Trophoblast cell (in vitro differentiated cells and primary cell): Measurements from ENCODE around the gene ARL16.
A peak's percentile ranks its signal among the peaks of the same experiment; 100 is the strongest.

Experiments
- DNase-seq, 2 donors: peaks; one replicate each; pipeline ENCODE4 v3.0.0-alpha.2; 2016
- H2AFZ ChIP-seq: 2 replicates; pipeline ENCODE4 v1.6.1; 2013; ENCODE audit warnings: low read length, moderate library complexity, mild to moderate bottlenecking; ENCODE audit not compliant: insufficient read depth, poor library complexity
- H2AK5ac ChIP-seq: 2 replicates; pipeline ENCODE4 v1.6.1; 2013; ENCODE audit warnings: mild to moderate bottlenecking, low read length
- H2BK120ac ChIP-seq: 2 replicates; pipeline ENCODE4 v1.6.1; 2013; ENCODE audit warnings: low read length, mild to moderate bottlenecking, moderate library complexity; ENCODE audit not compliant: insufficient read depth, poor library complexity
- H2BK12ac ChIP-seq: 2 replicates; pipeline ENCODE4 v1.6.1; 2013; ENCODE audit warnings: mild to moderate bottlenecking, low read length, moderate library complexity
- H2BK5ac ChIP-seq: 2 replicates; pipeline ENCODE4 v1.6.1; 2013; ENCODE audit warnings: low read length, low read depth, moderate library complexity, mild to moderate bottlenecking; ENCODE audit not compliant: poor library complexity
- H3K14ac ChIP-seq: 2 replicates; pipeline ENCODE4 v1.6.1; 2013; ENCODE audit warnings: mild to moderate bottlenecking, low read length
- H3K18ac ChIP-seq: 2 replicates; pipeline ENCODE4 v1.6.1; 2013; ENCODE audit warnings: mild to moderate bottlenecking, low read length
- H3K23ac ChIP-seq: 2 replicates; pipeline ENCODE4 v1.6.1; 2013; ENCODE audit warnings: low read length
- H3K27ac ChIP-seq: 2 replicates; pipeline ENCODE4 v1.5.1; 2013; ENCODE audit warnings: low read depth, mild to moderate bottlenecking, inconsistent platforms, low read length, moderate library complexity
- H3K27me3 ChIP-seq: 2 replicates; pipeline ENCODE4 v1.6.1; 2013; ENCODE audit warnings: inconsistent platforms, mild to moderate bottlenecking, low read length, moderate library complexity; ENCODE audit not compliant: insufficient read depth
- H3K36me3 ChIP-seq, 2 experiments: 1 replicate in 1 of 2; 2 replicates in 1 of 2; pipeline ENCODE4 v1.6.1; 2013; ENCODE audit warnings: low read length in 2 of 2, mild to moderate bottlenecking in 2 of 2, moderate library complexity in 1 of 2; ENCODE audit not compliant: insufficient read depth in 2 of 2, control insufficient read depth in 1 of 2
- H3K4ac ChIP-seq: 2 replicates; pipeline ENCODE4 v1.6.1; 2013; ENCODE audit warnings: low read depth, mild to moderate bottlenecking, low read length, moderate library complexity
- H3K4me1 ChIP-seq, 2 experiments: 1 replicate in 1 of 2; 2 replicates in 1 of 2; pipeline ENCODE4 v1.6.1; 2013; ENCODE audit warnings: low read length in 2 of 2, mild to moderate bottlenecking in 2 of 2, moderate library complexity in 1 of 2; ENCODE audit not compliant: insufficient read depth in 2 of 2, control insufficient read depth in 1 of 2
- H3K4me2 ChIP-seq: 2 replicates; pipeline ENCODE4 v1.6.1; 2013; ENCODE audit warnings: inconsistent platforms, mild to moderate bottlenecking, low read length, moderate library complexity
- H3K4me3 ChIP-seq: 2 replicates; pipeline ENCODE4 v1.5.1; 2013; ENCODE audit warnings: mild to moderate bottlenecking, low read depth, low read length, inconsistent platforms
- H3K79me1 ChIP-seq: one replicate; pipeline ENCODE4 v1.6.1; 2013; ENCODE audit warnings: low read length
- H3K79me2 ChIP-seq: 2 replicates; pipeline ENCODE4 v1.6.1; 2013; ENCODE audit warnings: low read length, mild to moderate bottlenecking; ENCODE audit not compliant: control insufficient read depth, insufficient read depth, poor library complexity
- H3K9ac ChIP-seq: 2 replicates; pipeline ENCODE4 v1.6.1; 2013; ENCODE audit warnings: mild to moderate bottlenecking, low read length
- H3K9me3 ChIP-seq: 2 replicates; pipeline ENCODE4 v1.6.1; 2013; ENCODE audit warnings: low read depth, mild to moderate bottlenecking, control low read depth, inconsistent platforms, low read length; ENCODE audit not compliant: insufficient read depth
- H4K12ac ChIP-seq: 2 replicates; pipeline ENCODE4 v1.6.1; 2013; ENCODE audit warnings: low read depth, mild to moderate bottlenecking, low read length, moderate library complexity
- H4K8ac ChIP-seq: 2 replicates; pipeline ENCODE4 v1.6.1; 2013; ENCODE audit warnings: low read depth, mild to moderate bottlenecking, low read length, moderate library complexity
- H4K91ac ChIP-seq: one replicate; pipeline ENCODE4 v1.6.1; 2013; ENCODE audit warnings: low read depth, mild to moderate bottlenecking, low read length, moderate library complexity
- WGBS: extraction: QIAGEN DNeasy Blood & Tissue Kit; methylation state at CpG from one replicate; pipeline ENCODE4 v1.1.7; 2013; ENCODE audit warnings: missing lambda C conversion rate; ENCODE audit not compliant: insufficient read length, insufficient coverage; ENCODE audit errors: extremely low coverage; 5-methylcytosine and 5-hydroxymethylcytosine counted together

ARL16 gene

GRCh38 chr17:81715107-81715871 lies 31.7 kb upstream of the ARL16 start:
- Histone ChIP-seq H3K9ac (no peak overlapping the region), H3K27ac (no peak overlapping the region), H2BK12ac (no peak overlapping the region), H3K27me3 (no peaks in the 10 kb centered on the region), H3K79me1 (peaks cover 4% of the 10 kb centered on the region), H3K9me3 (no peaks in the 10 kb centered on the region), H2BK5ac (no peak overlapping the region), H3K79me2 (peaks cover 5% of the 10 kb centered on the region), H3K4me1 (peaks cover 20 to 25% of the 10 kb centered on the region in 2 experiments), H4K91ac (no peak overlapping the region), H3K18ac (no peak overlapping the region), H2AK5ac (no peak overlapping the region), H3K4me2 (no peak overlapping the region), H3K14ac (no peak overlapping the region), H2BK120ac (no peak overlapping the region), H3K36me3 (peaks cover 13 to 20% of the 10 kb centered on the region in 2 experiments), H4K8ac (no peak overlapping the region), H3K4ac (no peak overlapping the region), H3K4me3 (no peak overlapping the region), H3K23ac (no peak overlapping the region), H4K12ac (no peak overlapping the region), H2AFZ (no peak overlapping the region)
- no CpG with 5 or more reads among the region's 32 CpGs for WGBS
- no peak for DNase-seq

- Histone ChIP-seq H3K27me3 (no peaks in the 10 kb centered on the region), H3K36me3 (peaks cover 13 to 18% of the 10 kb centered on the region in 2 experiments), H2BK120ac (no peak overlapping the region), H3K79me2 (peaks cover 5% of the 10 kb centered on the region), H4K8ac (no peak overlapping the region), H3K27ac (no peak overlapping the region), H3K9ac (no peak overlapping the region), H2AFZ (no peak overlapping the region), H3K4me2 (no peak overlapping the region), H2BK12ac (no peak overlapping the region), H3K4me1 (peaks cover 20 to 27% of the 10 kb centered on the region in 2 experiments), H4K91ac (no peak overlapping the region), H2AK5ac (no peak overlapping the region), H3K79me1 (peaks cover 4% of the 10 kb centered on the region), H2BK5ac (no peak overlapping the region), H3K14ac (no peak overlapping the region), H3K18ac (no peak overlapping the region), H4K12ac (no peak overlapping the region), H3K23ac (no peak overlapping the region), H3K4me3 (no peak overlapping the region), H3K4ac (no peak overlapping the region), H3K9me3 (no peaks in the 10 kb centered on the region)
- no peak for DNase-seq
- no CpG with 5 or more reads among the region's 39 CpGs for WGBS
Observed at GRCh38 chr17:81714412-81715106, 31.0 kb upstream of the ARL16 start.

GRCh38 chr17:81713556-81714411 lies 30.2 kb upstream of the ARL16 start:
- Histone ChIP-seq H3K79me1 (peaks cover 4% of the 10 kb centered on the region), H2BK5ac (no peak overlapping the region), H3K4ac (no peak overlapping the region), H3K27me3 (no peaks in the 10 kb centered on the region), H2BK12ac (no peak overlapping the region), H3K14ac (no peak overlapping the region), H3K23ac (no peak overlapping the region), H2AK5ac (no peak overlapping the region), H3K36me3 (peaks cover 13 to 18% of the 10 kb centered on the region in 2 experiments), H3K4me1 (peaks cover 20 to 27% of the 10 kb centered on the region in 2 experiments), H3K9ac (no peak overlapping the region), H3K27ac (no peak overlapping the region), H3K79me2 (peaks cover 5% of the 10 kb centered on the region), H4K12ac (no peak overlapping the region), H2AFZ (no peak overlapping the region), H2BK120ac (no peak overlapping the region), H3K9me3 (no peaks in the 10 kb centered on the region), H3K4me2 (no peak overlapping the region), H4K8ac (no peak overlapping the region), H4K91ac (no peak overlapping the region), H3K18ac (no peak overlapping the region), H3K4me3 (no peak overlapping the region)
- DNase-seq: peak in 1 of 2 donors; percentile 37
- no CpG with 5 or more reads among the region's 36 CpGs for WGBS

- Histone ChIP-seq H3K27ac (no peak overlapping the region), H3K9ac (peak overlapping the region; percentile 18), H3K4me1 (peaks cover 20 to 27% of the 10 kb centered on the region in 2 experiments), H2AFZ (peak overlapping the region; percentile 30), H4K8ac (peak overlapping the region; percentile 66), H3K79me2 (peaks cover 5% of the 10 kb centered on the region), H3K79me1 (peaks cover 4% of the 10 kb centered on the region), H3K23ac (no peak overlapping the region), H2BK5ac (no peak overlapping the region), H4K91ac (peak overlapping the region; percentile 34), H3K18ac (peak overlapping the region; percentile 45), H2AK5ac (peak overlapping the region; percentile 8), H3K4ac (no peak overlapping the region), H2BK120ac (no peak overlapping the region), H3K27me3 (no peaks in the 10 kb centered on the region), H3K9me3 (peaks cover under 1% of the 10 kb centered on the region), H2BK12ac (no peak overlapping the region), H3K14ac (peak overlapping the region; percentile 64), H3K36me3 (peaks cover 16 to 21% of the 10 kb centered on the region in 2 experiments), H4K12ac (no peak overlapping the region), H3K4me3 (peak overlapping the region; percentile 83), H3K4me2 (peak overlapping the region; percentile 87)
- WGBS: no CpG with 5 or more reads among the region's 18 CpGs
- peak in 1 of 2 donors; percentile 12 for DNase-seq
Observed at GRCh38 chr17:81713004-81713555, 29.5 kb upstream of the ARL16 start.
